ENCODE results near the gene CA5B.
"Not testable (repeated sequence)": the region's sequence is repeated elsewhere in the genome, so short reads cannot be mapped to it uniquely, and the experiment has no call there.

The CA5B gene

DNA sequence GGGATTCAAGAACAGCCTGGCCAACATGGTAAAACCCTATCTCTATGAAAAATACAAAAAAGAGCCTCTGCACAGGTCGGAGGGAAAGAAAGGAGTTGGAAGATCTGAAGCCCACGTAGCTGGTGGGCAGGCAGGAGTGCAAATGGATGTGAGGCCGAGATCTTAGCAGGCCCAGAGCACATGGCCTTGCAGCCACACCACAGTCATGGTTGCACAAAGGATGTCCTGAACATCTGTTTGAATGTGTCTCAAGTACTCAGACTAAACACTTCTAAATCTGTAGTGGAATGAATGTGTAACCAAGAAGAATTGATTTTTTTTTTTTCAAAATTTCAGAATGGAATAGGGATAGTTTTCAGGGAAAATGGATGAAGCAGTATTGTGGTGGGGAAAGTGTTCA, 10.8 kb downstream of the CA5B start:
- no peak for DNase-seq (ENCODE audit: low read depth in 3 of 3)

- DNase-seq (ENCODE audit: low read depth in 3 of 3) = no peak
These were observed 11.9 kb downstream of the CA5B start for GRCh38 chrX:15749642-15750610.

GRCh38 chrX:15750611-15751154, 12.6 kb downstream of the CA5B start:
- no peak for DNase-seq (ENCODE audit: low read depth in 3 of 3)

GRCh38 chrX:15751155-15751819, 13.2 kb downstream of the CA5B start:
- no peak for DNase-seq (ENCODE audit: low read depth in 3 of 3)

DNA sequence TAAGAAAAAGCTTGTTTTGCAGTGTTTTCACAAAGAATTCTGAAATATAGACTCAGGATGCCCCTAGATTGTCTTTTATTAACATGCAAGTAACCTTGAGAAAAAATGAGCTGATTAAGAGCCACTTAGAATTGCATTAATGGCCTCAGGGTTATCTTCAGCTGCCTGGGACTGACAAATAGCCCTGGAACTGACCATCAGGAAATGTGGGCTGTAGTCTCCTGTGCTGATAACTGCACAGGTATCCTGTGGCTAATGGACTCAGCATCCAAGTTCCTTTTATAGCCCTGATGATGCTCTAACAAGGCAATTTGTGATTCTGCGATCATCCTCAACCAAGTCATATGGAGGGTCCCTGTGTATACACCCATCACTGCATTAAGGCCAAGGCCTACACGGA, 17.0 kb downstream of the CA5B start:
- no peak for DNase-seq (ENCODE audit: low read depth in 3 of 3)

GRCh38 chrX:15758140-15758539, 20.1 kb downstream of the CA5B start:
- no peak for DNase-seq (ENCODE audit: low read depth in 3 of 3)

DNA sequence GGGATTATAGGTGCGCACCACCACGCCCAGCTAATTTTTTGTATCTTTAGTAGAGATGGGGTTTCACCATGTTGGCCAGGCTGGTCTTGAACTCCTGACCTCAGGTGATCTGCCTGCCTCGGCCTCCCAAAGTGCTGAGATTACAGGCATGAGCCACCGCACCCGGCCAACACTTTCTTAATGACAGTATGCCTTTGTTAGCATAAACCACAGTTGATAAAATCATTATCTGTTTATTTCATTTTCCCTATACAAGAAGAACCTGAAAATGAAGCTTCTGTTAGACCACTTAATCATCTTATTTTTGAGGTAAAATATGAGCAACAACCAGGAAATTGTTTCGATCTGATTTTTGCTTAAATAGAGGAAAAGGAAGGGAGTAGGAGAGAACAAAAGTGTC, 21.8 kb downstream of the CA5B start:
- not testable (repeated sequence) for DNase-seq (ENCODE audit: low read depth in 3 of 3)

DNA sequence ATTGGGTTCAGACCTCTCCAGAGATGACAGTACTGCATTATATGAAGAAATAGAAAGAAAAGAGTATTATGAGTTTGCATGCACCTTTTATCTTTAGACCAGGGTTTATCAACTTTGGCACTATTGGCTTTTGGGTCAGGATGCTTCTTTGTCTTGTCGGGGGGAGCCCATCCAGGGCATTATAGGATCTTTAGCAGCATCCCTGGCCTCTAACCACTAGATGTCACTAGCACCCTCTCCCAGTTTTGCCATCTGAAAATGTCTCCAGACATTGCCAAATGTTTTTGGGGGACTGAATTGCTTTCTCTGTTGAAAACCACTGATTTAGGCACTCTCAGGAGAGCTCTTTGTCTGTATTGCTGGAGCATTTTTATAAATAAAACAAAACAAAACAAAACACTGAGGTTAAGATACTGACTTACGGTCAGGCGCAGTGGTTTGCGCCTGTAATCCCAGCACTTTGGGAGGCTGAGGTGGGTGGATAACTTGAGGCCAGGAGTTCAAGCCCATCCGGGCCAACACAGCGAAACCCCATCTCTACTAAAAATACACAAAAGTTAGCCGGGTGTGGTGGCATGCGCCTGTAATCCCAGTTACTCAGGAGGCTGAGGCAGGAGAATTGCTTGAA, 23.6 kb downstream of the CA5B start:
- DNase-seq (ENCODE audit: low read depth in 3 of 3) = no peak

GRCh38 chrX:15769300-15769954, 31.4 kb downstream of the CA5B start:
- no peak for DNase-seq (ENCODE audit: low read depth in 3 of 3)

GRCh38 chrX:15781961-15782699, 44.1 kb downstream of the CA5B start:
- DNase-seq (ENCODE audit: low read depth in 3 of 3) = no peak

DNA sequence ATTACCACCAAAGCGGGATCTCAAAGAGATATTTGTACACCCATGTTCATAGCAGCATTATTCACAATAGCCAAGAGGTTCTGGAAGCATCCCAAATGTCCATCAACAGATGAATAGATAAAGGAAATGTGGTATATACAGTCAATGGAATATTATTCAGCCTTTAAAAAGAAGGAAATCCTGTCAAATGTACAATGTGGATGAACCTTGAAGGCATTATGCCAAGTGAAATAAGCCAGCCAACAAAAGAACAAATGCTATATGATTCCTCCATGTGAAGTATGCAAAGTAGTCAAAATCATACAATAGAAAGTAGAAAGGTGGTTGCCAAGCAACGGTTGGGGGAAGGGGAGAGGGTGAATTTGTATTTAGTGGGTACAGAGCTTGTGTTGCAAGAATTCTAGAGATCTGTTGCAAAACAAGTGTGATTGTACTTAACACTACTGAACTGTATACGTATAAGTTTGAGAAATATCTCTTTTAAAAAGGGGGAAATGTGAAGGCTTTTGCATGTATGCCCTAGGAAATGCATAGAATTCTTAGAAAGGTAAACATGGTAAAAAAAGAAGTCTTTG, 47.2 kb downstream of the CA5B start:
- no peak for DNase-seq (ENCODE audit: low read depth in 3 of 3)

DNA sequence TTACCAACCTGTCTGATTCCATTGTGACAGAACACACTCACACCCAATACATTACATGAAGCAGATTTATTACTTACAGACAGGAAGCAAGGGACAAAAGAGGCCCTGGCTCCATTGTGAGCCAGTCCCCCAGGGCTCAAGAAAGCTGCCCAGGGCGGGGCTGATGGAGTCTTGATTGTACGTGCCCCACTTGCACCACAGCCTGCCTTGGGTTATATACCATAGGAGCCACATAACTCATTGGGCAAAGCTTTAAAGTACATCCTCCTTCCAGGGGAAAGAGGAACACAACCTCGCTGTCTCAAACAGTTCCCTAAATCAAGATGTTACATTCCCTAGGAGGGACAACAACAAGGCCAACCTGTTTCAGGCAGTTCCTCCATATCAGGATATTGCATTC, 48.8 kb downstream of the CA5B start:
- DNase-seq (ENCODE audit: low read depth in 3 of 3) = no peak

DNA sequence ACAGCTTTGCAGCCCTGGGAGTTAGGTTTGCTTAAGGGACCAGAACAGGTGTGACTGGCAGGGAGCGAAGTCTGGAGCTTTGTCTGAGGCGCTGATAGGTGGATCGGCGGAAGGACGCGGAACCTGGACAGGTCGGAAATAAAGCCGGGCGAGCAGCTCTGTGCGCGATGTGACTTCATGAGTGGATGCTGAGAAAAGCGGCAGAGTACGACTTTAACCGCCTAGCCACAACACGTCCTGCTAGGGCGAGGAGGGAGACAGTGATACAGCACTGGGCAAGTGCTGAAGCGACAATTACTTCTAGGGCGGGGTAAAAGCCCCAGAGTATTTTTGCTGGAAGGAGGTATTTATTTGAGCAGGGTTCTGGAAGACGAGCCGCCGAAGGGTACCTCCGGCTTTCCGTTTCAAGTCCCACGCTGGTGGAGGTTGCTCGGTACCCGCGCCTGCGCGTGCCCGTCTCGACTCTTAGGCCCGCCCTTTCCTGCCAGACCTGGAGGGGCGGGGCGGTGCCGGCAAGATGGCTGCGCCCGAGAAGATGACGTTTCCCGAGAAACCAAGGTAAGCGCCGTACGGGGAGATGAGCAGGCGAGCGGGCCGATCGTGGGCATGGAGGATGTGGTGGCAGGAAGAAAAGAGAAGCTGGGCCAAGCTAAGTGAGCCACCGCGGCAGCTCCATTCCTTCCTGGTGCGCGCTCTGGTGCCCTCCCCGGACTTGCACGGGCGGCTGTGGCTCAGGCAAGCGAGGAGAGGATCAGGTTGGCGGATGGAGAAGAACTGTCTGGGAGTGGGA, 52.1 kb downstream of the CA5B start, which contains the start of gene ZRSR2:
Gene ZRSR2, plus strand, starts transcription at position 506 of the 790 bp plus-strand sequence. Its CDS starts 12 bp downstream, at position 518.
- peak; percentile 66 to 76 (median 73) for DNase-seq (ENCODE audit: low read depth in 3 of 3)

DNA sequence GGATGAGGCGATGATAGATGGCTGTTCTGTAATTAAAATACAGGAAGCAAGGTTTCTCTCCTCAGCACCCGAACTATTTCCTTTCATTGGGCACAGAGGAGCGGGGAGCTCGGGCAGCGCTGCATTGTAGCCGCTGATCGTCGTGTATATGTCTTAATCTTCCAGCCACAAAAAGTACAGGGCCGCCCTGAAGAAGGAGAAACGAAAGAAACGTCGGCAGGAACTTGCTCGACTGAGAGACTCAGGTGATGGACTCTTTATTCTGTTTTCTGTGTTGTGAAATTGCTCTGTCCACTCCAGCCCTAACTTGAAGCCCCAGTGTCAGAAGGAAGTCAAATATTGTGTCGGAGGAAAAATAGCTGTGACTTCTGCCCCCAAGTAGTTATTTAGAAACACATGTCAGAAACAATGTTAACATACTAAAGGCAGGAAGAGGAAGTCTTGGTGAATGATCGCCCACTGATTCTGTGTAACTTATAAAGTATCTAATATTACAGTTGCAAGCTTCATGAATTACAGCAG, 52.8 kb downstream of the CA5B start:
- no peak for DNase-seq (ENCODE audit: low read depth in 3 of 3)

- no peak for DNase-seq (ENCODE audit: low read depth in 3 of 3)
These were observed 59.6 kb downstream of the CA5B start for GRCh38 chrX:15797707-15798106.

DNA sequence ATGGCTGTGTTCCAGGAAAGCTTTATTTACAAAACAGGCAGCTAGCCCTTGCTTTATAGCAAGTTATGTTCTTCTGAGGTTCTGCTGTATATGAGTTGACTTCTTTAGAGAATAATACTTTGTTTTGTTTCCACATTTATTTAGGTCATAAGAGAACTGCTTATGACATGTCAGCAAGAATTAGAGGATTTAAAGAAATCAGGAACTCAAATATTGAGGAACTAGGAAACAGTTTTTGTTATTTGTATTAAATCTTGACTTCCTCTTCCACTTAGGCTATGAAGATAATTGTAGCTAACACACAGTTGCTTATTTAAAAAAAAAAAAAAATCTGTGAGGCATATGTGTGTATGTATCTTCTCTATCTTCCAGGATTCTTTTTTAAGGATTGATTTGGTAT, 66.5 kb downstream of the CA5B start:
- no peak for DNase-seq (ENCODE audit: low read depth in 3 of 3)

- no peak for DNase-seq (ENCODE audit: low read depth in 3 of 3)
These were observed 70.2 kb downstream of the CA5B start for GRCh38 chrX:15808254-15808653.

GRCh38 chrX:15812192-15812938, 74.3 kb downstream of the CA5B start:
- DNase-seq (ENCODE audit: low read depth in 3 of 3) = no peak

DNA sequence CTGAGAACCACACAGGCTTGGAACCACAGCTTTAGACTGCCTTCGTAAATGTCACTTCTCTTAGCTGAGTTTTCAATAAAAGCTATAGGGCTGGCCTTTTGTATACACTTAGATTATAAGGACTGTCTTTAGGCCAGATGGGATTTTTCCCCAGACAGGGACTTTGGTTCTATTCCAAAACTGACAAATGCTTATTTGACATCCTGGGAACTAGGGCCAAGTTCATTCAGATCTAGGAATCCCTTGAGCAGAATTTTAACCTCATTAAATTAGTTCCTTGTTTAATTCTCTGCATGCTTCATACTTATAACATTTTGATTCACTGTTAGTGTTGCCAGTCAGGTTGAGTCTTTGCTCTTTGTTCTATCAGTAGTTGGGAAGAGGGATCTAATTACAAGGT, 75.3 kb downstream of the CA5B start:
- DNase-seq (ENCODE audit: low read depth in 3 of 3) = no peak

All from stimulated activated CD4-positive, alpha-beta T cell treated with anti-CD3 and anti-CD28 coated beads, TNF-alpha, amount 100 ng/mL, for 4 hours (primary cell).